CD14-positive monocyte (primary cell): ENCODE measurements around the gene POLR3E. TPM values are rescaled to one million over a fixed set of nuclear protein-coding genes. Genes with fewer than 3 reads are reported as not detected.

Experiments used
- DNase-seq, 3 donors: peaks; one replicate each; pipeline ENCODE4 v3.0.0-alpha.2; 2011 to 2022
- H2AFZ ChIP-seq: 2 replicates; pipeline ENCODE4 v1.6.0; 2012; ENCODE audit warnings: mild to moderate bottlenecking, low read depth, low read length, inconsistent platforms; ENCODE audit not compliant: insufficient read depth, poor library complexity, severe bottlenecking
- H3K27ac ChIP-seq, 2 donors: 1 replicate in 1 of 2; 2 replicates in 1 of 2; pipeline ENCODE4 v1.5.1; 2012 to 2013; ENCODE audit warnings: low read length in 2 of 2, control low read depth in 1 of 2, inconsistent platforms in 1 of 2, low read depth in 1 of 2, mild to moderate bottlenecking in 1 of 2
- H3K27me3 ChIP-seq, 2 donors: one replicate each; pipeline versions ENCODE4 v1.6.0 to v1.6.1; 2011 to 2013; ENCODE audit warnings: low read length in 2 of 2; ENCODE audit not compliant: control insufficient read depth in 2 of 2, insufficient read depth in 2 of 2
- H3K36me3 ChIP-seq, 2 donors: replicated peaks in 1 of 2; 1 replicate in 1 of 2; 2 replicates in 1 of 2; pipeline versions ENCODE4 v1.5.1 to v1.6.1; 2012 to 2013; ENCODE audit warnings: low read length in 2 of 2, control low read depth in 1 of 2, inconsistent platforms in 1 of 2, mild to moderate bottlenecking in 1 of 2; ENCODE audit not compliant: insufficient read depth in 2 of 2, control insufficient read depth in 1 of 2
- H3K4me1 ChIP-seq, 2 donors: 1 replicate in 1 of 2; 2 replicates in 1 of 2; pipeline versions ENCODE4 v1.5.1 to v1.6.1; 2012 to 2013; ENCODE audit warnings: low read length in 2 of 2, control low read depth in 1 of 2, inconsistent platforms in 1 of 2, mild to moderate bottlenecking in 1 of 2, moderate library complexity in 1 of 2; ENCODE audit not compliant: insufficient read depth in 2 of 2, control insufficient read depth in 1 of 2
- H3K4me2 ChIP-seq: replicated peaks from 2 replicates; pipeline ENCODE3; 2012; ENCODE audit warnings: low read length, moderate library complexity, mild to moderate bottlenecking; ENCODE audit not compliant: poor library complexity, severe bottlenecking; ENCODE audit errors: extremely low read depth
- H3K4me3 ChIP-seq, 3 experiments: fragments of 200-600 bp in 1 of 3; sonication (generic) in 1 of 3; replicated peaks in 1 of 3; 1 replicate in 2 of 3; 2 replicates in 1 of 3; pipeline ENCODE4 v1.5.1; 2011 to 2013; ENCODE audit warnings: low read length in 3 of 3, mild to moderate bottlenecking in 3 of 3, control low read depth in 2 of 3, low read depth in 2 of 3, inconsistent platforms in 1 of 3, moderate library complexity in 1 of 3
- H3K79me2 ChIP-seq: 2 replicates; pipeline ENCODE4 v1.6.0; 2012; ENCODE audit warnings: mild to moderate bottlenecking, control low read depth, inconsistent platforms, low read length, moderate library complexity; ENCODE audit not compliant: insufficient read depth
- H3K9ac ChIP-seq: 2 replicates; pipeline ENCODE4 v1.6.0; 2017; ENCODE audit warnings: low read length, mild to moderate bottlenecking; ENCODE audit not compliant: insufficient read depth, poor library complexity, severe bottlenecking
- H3K9me3 ChIP-seq, 2 donors: replicated peaks in 1 of 2; 1 replicate in 1 of 2; 2 replicates in 1 of 2; pipeline versions ENCODE4 v1.5.1 to v1.6.1; 2012 to 2013; ENCODE audit warnings: low read length in 2 of 2, control low read depth in 1 of 2; ENCODE audit not compliant: control insufficient read depth in 1 of 2, insufficient read depth in 1 of 2
- H4K20me1 ChIP-seq: 2 replicates; pipeline ENCODE4 v1.6.0; 2012; ENCODE audit warnings: mild to moderate bottlenecking, low read length, control low read depth, moderate library complexity; ENCODE audit not compliant: insufficient read depth
- H3K27ac Mint-ChIP-seq, 7 donors: one replicate each; pipeline ENCODE4 v1.8.0; 2020; ENCODE audit warnings: mild to moderate bottlenecking in 7 of 7, mixed read lengths in 7 of 7, moderate library complexity in 6 of 7, inconsistent platforms in 2 of 7
- H3K27me3 Mint-ChIP-seq, 3 donors: one replicate each; pipeline ENCODE4 v1.8.0; 2021 to 2022; ENCODE audit warnings: low read depth in 3 of 3, mild to moderate bottlenecking in 3 of 3, mixed read lengths in 3 of 3, moderate library complexity in 3 of 3, inconsistent platforms in 1 of 3
- H3K36me3 Mint-ChIP-seq, 2 donors: one replicate each; pipeline ENCODE4 v1.8.0; 2020; ENCODE audit warnings: mixed read lengths in 2 of 2, inconsistent platforms in 1 of 2, mild to moderate bottlenecking in 1 of 2
- H3K4me1 Mint-ChIP-seq: one replicate; pipeline ENCODE4 v1.8.0; 2020; ENCODE audit warnings: mild to moderate bottlenecking, mixed read lengths
- H3K4me3 Mint-ChIP-seq, 2 donors: one replicate each; pipeline ENCODE4 v1.8.0; 2020; ENCODE audit warnings: mild to moderate bottlenecking in 2 of 2, mixed read lengths in 2 of 2, moderate library complexity in 1 of 2
- H3K9me3 Mint-ChIP-seq, 7 donors: one replicate each; pipeline ENCODE4 v1.8.0; 2020 to 2022; ENCODE audit warnings: mixed read lengths in 7 of 7, mild to moderate bottlenecking in 6 of 7, moderate library complexity in 6 of 7, inconsistent platforms in 2 of 7
- WGBS: methylation state at CpG from one replicate; pipeline ENCODE4 v1.1.5; 2013; ENCODE audit warnings: missing lambda C conversion rate; ENCODE audit not compliant: insufficient coverage; 5-methylcytosine and 5-hydroxymethylcytosine counted together
- intact Hi-C, 2 donors: fragments of 100-400 bp; cut with micrococcal nuclease; formaldehyde crosslinking; loops; one replicate each; pipeline versions ENCODE4 v1.15.0 to v1.15.1; 2023
- polyA plus RNA-seq, 3 donors: library from polyadenylated mRNA; depleted of rRNA in 1 of 3; unstranded in 2 of 3; stranded (reverse) in 1 of 3; fragments of 300-500 nt in 2 of 3; fragments of >200 nt in 1 of 3; fragmentation: Illumina TruSeq in 2 of 3; gene quantifications; 1 replicate in 2 of 3; 2 replicates in 1 of 3; pipeline ENCODE4 v1.2.3, GENCODE V29; 2012 to 2021
- TF ChIP-seq, protein P1 (sequence below): fragments of 200-600 bp; IDR thresholded peaks from one replicate; pipeline ENCODE4 v1.8.0; 2022; ENCODE audit warnings: antibody characterized with exemption, mild to moderate bottlenecking

Gene POLR3E
- polyA plus RNA-seq, 3 donors: 4.1 to 34.6 (median 5.7) TPM

DNA sequence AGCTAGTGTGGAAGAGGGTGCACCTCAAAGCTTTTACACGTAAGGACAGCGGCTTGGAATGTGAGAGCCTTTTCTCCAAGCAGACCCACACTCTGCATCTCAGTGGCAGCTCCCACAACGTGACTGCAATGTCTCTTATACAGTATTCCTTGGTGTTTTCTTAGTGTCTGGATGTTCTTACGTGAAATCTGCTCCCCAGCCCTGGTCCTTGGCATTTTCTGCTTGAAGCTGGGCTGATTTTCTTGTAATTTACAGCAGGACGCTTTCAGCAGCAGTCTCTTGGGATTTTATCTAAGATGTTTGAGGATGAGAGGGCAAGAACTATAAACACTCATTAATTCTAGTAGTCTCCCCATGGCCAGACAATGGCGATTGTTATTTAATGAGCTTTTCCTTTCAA, 12.1 kb upstream of the POLR3E start:
- no peaks in the 10 kb centered on the region for H3K27me3 Mint-ChIP-seq
- no peak overlapping the region for H3K4me3 ChIP-seq
- no peak overlapping the region for H2AFZ ChIP-seq
- WGBS: 100% methylated on average over 2 of the region's 6 CpGs
- no peak overlapping the region for H3K27ac Mint-ChIP-seq
- H4K20me1 ChIP-seq: no peaks in the 10 kb centered on the region
- H3K27me3 ChIP-seq: no peaks in the 10 kb centered on the region
- H3K79me2 ChIP-seq: no peaks in the 10 kb centered on the region
- no peaks in the 10 kb centered on the region for H3K4me1 Mint-ChIP-seq
- H3K4me3 Mint-ChIP-seq: no peak overlapping the region
- TF ChIP-seq, protein P1, sequence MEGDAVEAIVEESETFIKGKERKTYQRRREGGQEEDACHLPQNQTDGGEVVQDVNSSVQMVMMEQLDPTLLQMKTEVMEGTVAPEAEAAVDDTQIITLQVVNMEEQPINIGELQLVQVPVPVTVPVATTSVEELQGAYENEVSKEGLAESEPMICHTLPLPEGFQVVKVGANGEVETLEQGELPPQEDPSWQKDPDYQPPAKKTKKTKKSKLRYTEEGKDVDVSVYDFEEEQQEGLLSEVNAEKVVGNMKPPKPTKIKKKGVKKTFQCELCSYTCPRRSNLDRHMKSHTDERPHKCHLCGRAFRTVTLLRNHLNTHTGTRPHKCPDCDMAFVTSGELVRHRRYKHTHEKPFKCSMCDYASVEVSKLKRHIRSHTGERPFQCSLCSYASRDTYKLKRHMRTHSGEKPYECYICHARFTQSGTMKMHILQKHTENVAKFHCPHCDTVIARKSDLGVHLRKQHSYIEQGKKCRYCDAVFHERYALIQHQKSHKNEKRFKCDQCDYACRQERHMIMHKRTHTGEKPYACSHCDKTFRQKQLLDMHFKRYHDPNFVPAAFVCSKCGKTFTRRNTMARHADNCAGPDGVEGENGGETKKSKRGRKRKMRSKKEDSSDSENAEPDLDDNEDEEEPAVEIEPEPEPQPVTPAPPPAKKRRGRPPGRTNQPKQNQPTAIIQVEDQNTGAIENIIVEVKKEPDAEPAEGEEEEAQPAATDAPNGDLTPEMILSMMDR: no peak
- H3K4me2 ChIP-seq: no peak overlapping the region
- H3K36me3 Mint-ChIP-seq: peaks cover 37 to 44% of the 10 kb centered on the region in 2 donors
- peaks cover 0 to 4% (median 0%) of the 10 kb centered on the region in 7 donors for H3K9me3 Mint-ChIP-seq
- DNase-seq: no peak
- H3K9me3 ChIP-seq: no peaks in the 10 kb centered on the region
- H3K36me3 ChIP-seq: peaks cover 20 to 42% of the 10 kb centered on the region in 2 donors
- H3K9ac ChIP-seq: no peak overlapping the region
- intact Hi-C loops: no loop called here
- H3K27ac ChIP-seq: no peak overlapping the region
- no peaks in the 10 kb centered on the region for H3K4me1 ChIP-seq

DNA sequence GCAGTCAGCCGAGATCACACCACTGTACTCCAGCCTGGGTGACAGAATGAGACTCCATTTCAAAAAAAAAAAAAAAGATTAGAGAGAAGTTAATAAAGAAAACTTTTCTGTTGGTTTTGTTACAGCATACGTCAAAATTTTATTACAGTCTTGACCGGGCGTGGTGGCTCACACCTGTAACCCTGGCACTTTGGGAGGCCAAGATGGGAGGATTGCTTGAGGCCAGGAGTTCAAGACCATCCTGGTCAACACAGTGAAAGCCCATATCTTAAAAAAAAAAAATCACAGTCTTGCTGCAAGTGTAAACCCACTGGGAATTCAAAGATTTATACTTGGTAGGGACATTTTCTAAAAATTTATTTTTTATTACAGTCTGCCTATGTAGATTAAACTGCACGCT, 6.2 kb upstream of the POLR3E start:
- Histone ChIP-seq H3K27ac (no peak overlapping the region), H3K9ac (no peak overlapping the region), H3K27me3 (no peaks in the 10 kb centered on the region), H4K20me1 (no peaks in the 10 kb centered on the region), H3K79me2 (no peaks in the 10 kb centered on the region), H3K4me2 (no peak overlapping the region), H3K4me1 (peaks cover 0 to under 1% of the 10 kb centered on the region in 2 donors), H2AFZ (no peak overlapping the region), H3K9me3 (no peaks in the 10 kb centered on the region), H3K4me3 (no peak overlapping the region), H3K36me3 (no peaks in the 10 kb centered on the region)
- H3K9me3 Mint-ChIP-seq: no peaks in the 10 kb centered on the region
- no peak overlapping the region for H3K4me3 Mint-ChIP-seq
- no peaks in the 10 kb centered on the region for H3K36me3 Mint-ChIP-seq
- no peak for DNase-seq
- intact Hi-C loops: loop anchor here (5.0 to 10.0 kb wide), 2 partner anchors 34 to 636 kb away; partner anchors contain the start of gene IGSF6 (in 2 of the 2)
- no CpG with 5 or more reads among the region's 5 CpGs for WGBS
- no peak overlapping the region for H3K27ac Mint-ChIP-seq
- peaks cover under 1% of the 10 kb centered on the region for H3K4me1 Mint-ChIP-seq
- peaks cover 0 to 4% (median 0%) of the 10 kb centered on the region in 3 donors for H3K27me3 Mint-ChIP-seq
- TF ChIP-seq, protein P1: no peak
